Mononuclear cell (primary cell): ENCODE results near the gene AGAP3. TPM values are rescaled to one million over a fixed set of nuclear protein-coding genes. Genes with fewer than 3 reads are reported as not detected.
"Not testable (repeated sequence)": the region's sequence is repeated elsewhere in the genome, so short reads cannot be mapped to it uniquely, and the experiment has no call there.

Source experiments
- H3K27me3 ChIP-seq: 2 replicates; pipeline ENCODE4 v1.6.0; 2011; ENCODE audit warnings: low read length, control low read depth; ENCODE audit not compliant: insufficient read depth
- H3K4me1 ChIP-seq: 2 replicates; pipeline ENCODE4 v1.5.1; 2011; ENCODE audit warnings: mild to moderate bottlenecking, low read length, control low read depth; ENCODE audit not compliant: insufficient read depth
- H3K4me3 ChIP-seq: 2 replicates; pipeline ENCODE4 v1.5.1; 2011; ENCODE audit warnings: mild to moderate bottlenecking, low read length, moderate library complexity
- H3K9me3 ChIP-seq: 2 replicates; pipeline ENCODE4 v1.5.1; 2011; ENCODE audit warnings: low read depth, mild to moderate bottlenecking, control low read depth, low read length
- total RNA-seq: library from RNA; depleted of rRNA; stranded (reverse); fragments of >200 nt; gene quantifications from one replicate; pipeline ENCODE4 v1.2.3, GENCODE V29; 2012

The AGAP3 gene
- 23.6 TPM for total RNA-seq

GRCh38 chr7:151085691-151086620 is at the start of gene AGAP3:
Gene AGAP3 (plus strand): TSS chr7:151086475. CDS start chr7:151086742, 267 bp downstream.
- Histone ChIP-seq H3K27me3 (peaks cover 6% of the 10 kb centered on the region), H3K4me3 (peak within 1 kb of the TSS; percentile 55), H3K9me3 (no peaks in the 10 kb centered on the region), H3K4me1 (peaks cover 71% of the 10 kb centered on the region)

GRCh38 chr7:151038951-151039849 is 47.1 kb upstream of the AGAP3 start:
- no peaks in the 10 kb centered on the region for H3K27me3 ChIP-seq
- H3K4me3 ChIP-seq: no peak overlapping the region
- no peaks in the 10 kb centered on the region for H3K9me3 ChIP-seq
- peaks cover 9% of the 10 kb centered on the region for H3K4me1 ChIP-seq

- no peak overlapping the region for H3K4me3 ChIP-seq
- H3K4me1 ChIP-seq: peaks cover 9% of the 10 kb centered on the region
- H3K9me3 ChIP-seq: no peaks in the 10 kb centered on the region
- H3K27me3 ChIP-seq: no peaks in the 10 kb centered on the region
These were observed 46.3 kb upstream of the AGAP3 start for GRCh38 chr7:151039850-151040548.

- Histone ChIP-seq H3K9me3 (no peaks in the 10 kb centered on the region), H3K4me3 (no peak overlapping the region), H3K27me3 (no peaks in the 10 kb centered on the region), H3K4me1 (peaks cover 9% of the 10 kb centered on the region)
These were observed 45.5 kb upstream of the AGAP3 start for GRCh38 chr7:151040616-151041375.

DNA sequence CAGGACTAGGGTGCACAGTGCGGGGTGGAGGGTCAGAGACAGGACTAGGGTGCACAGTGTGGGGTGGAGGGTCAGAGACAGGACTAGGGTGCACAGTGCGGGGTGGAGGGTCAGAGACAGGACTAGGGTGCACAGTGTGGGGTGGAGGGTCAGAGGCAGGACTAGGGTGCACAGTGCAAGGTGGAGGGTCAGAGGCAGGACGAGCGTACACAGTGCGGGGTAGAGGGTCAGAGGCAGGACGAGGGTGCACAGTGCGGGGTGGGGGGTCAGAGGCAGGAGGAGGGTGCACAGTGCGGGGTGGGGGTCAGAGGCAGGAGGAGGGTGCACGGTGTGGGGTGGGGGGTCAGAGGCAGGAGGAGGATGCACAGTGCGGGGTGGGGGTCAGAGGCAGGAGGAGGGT is 42.8 kb upstream of the AGAP3 start:
- H3K9me3 ChIP-seq, H3K27me3 ChIP-seq, H3K4me3 ChIP-seq, H3K4me1 ChIP-seq: not testable (repeated sequence)

- H3K4me3 ChIP-seq: no peak overlapping the region
- no peaks in the 10 kb centered on the region for H3K9me3 ChIP-seq
- H3K4me1 ChIP-seq: peaks cover 6% of the 10 kb centered on the region
- no peaks in the 10 kb centered on the region for H3K27me3 ChIP-seq
These were observed 42.3 kb upstream of the AGAP3 start for GRCh38 chr7:151043959-151044358.

DNA sequence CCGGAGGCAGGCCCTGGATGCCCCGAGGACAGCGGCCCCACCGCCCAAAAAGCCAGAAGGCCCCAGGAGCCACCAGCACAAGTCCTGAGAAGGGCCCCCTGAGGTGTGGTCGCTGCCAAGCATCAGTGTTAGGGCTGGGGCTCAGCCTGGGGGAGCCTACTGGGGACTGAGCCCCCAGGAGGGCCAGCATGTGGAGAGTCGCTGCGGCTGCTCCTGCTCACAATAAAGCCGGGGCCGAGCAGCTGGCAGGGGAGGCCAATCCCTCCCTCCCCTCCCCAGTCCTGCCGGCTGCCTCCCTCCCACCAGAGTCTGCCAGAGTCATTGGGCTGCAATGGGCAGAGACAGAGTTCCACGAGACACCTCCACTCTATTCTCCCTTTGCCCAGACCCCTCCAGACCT is 41.0 kb upstream of the AGAP3 start:
- no peaks in the 10 kb centered on the region for H3K4me1 ChIP-seq
- no peaks in the 10 kb centered on the region for H3K9me3 ChIP-seq
- no peaks in the 10 kb centered on the region for H3K27me3 ChIP-seq
- H3K4me3 ChIP-seq: no peak overlapping the region

GRCh38 chr7:151045967-151046366 is 40.3 kb upstream of the AGAP3 start:
- peaks cover 2% of the 10 kb centered on the region for H3K4me1 ChIP-seq
- no peaks in the 10 kb centered on the region for H3K27me3 ChIP-seq
- H3K4me3 ChIP-seq: no peak overlapping the region
- H3K9me3 ChIP-seq: no peaks in the 10 kb centered on the region

GRCh38 chr7:151046603-151047573 is 39.4 kb upstream of the AGAP3 start:
- Histone ChIP-seq H3K4me3 (no peak overlapping the region), H3K9me3 (no peaks in the 10 kb centered on the region), H3K27me3 (no peaks in the 10 kb centered on the region), H3K4me1 (peaks cover 5% of the 10 kb centered on the region)

DNA sequence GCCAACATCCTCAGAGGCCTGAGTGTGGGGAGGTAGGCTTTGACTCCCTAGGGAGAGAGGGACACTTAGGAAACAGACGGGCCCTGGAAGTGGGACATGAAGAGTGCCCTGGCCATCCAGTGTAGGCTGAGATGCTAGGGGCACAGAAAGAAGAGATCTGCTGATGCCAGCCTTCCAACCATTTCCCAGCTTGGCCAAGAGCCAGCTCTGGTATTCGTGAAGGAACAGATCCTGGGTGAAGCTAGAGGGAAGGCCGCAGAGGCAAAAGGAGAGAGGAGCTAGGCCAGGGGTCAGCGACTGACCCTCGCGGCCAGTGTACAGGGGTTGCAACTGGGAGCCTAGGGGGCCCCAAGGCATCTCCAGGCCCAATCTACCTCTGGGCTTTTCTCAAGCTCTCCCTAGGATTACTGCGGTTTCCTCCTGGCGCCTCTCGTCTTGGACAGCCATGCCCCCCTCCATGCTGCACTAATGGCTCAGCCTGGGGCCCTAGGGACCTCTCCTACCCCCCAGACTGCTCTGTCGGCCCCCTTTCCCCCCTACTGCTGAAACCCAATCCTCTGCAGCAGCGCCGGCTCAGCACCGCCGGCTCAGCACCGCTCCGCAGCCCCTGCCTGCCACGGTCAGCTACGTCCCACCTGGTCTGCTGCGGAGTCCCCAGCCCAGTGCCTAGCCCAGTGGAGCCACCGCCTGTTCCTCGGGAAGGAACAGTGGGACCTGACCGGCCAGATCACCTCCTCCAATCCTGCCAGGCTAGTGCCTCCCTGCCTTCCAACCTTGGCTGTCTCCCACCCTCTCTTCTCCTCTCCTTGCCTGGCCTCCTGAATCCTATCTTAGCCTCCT is 38.1 kb upstream of the AGAP3 start, which contains the start of gene ASIC3:
Gene ASIC3, plus strand, starts transcription at position 556 of the 840 bp plus-strand sequence. CDS start 355 bp downstream, outside the sequence.
- no peaks in the 10 kb centered on the region for H3K9me3 ChIP-seq
- H3K27me3 ChIP-seq: no peaks in the 10 kb centered on the region
- peaks cover 10% of the 10 kb centered on the region for H3K4me1 ChIP-seq
- H3K4me3 ChIP-seq: no peak within 1 kb of the TSS

- H3K4me1 ChIP-seq: peaks cover 13% of the 10 kb centered on the region
- no peaks in the 10 kb centered on the region for H3K9me3 ChIP-seq
- H3K27me3 ChIP-seq: no peaks in the 10 kb centered on the region
- no peak overlapping the region for H3K4me3 ChIP-seq
These were observed 37.3 kb upstream of the AGAP3 start for GRCh38 chr7:151048911-151049463.

DNA sequence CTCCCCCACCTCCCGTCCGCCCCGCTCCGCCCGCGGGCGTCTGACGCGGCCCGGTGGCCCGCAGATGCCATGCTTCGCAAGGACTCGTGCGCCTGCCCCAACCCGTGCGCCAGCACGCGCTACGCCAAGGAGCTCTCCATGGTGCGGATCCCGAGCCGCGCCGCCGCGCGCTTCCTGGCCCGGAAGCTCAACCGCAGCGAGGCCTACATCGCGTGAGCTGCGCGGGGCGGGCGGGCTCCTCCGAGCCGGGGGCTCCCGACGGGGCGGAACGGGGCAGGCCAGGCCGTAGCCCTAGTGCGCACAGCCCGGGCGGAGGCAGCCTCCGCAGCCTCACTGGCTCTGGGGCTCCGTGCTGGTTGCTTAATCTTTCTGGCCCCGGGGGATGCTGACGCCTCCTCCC is 35.2 kb upstream of the AGAP3 start:
- H3K27me3 ChIP-seq: no peaks in the 10 kb centered on the region
- H3K9me3 ChIP-seq: no peaks in the 10 kb centered on the region
- H3K4me1 ChIP-seq: peaks cover 13% of the 10 kb centered on the region
- no peak overlapping the region for H3K4me3 ChIP-seq
